GM18498 (cell line): ENCODE data around the gene TNFRSF25.
"Not testable (repeated sequence)": the region's sequence is repeated elsewhere in the genome, so short reads cannot be mapped to it uniquely, and the experiment has no call there.

Experiments used
- ATAC-seq: cut with Tn5 transposase; IDR thresholded peaks from one replicate; pipeline ENCODE4 v1.9.1; 2021; ENCODE audit warnings: mild to moderate bottlenecking, moderate library complexity; ENCODE audit not compliant: unreplicated experiment

The TNFRSF25 gene

DNA sequence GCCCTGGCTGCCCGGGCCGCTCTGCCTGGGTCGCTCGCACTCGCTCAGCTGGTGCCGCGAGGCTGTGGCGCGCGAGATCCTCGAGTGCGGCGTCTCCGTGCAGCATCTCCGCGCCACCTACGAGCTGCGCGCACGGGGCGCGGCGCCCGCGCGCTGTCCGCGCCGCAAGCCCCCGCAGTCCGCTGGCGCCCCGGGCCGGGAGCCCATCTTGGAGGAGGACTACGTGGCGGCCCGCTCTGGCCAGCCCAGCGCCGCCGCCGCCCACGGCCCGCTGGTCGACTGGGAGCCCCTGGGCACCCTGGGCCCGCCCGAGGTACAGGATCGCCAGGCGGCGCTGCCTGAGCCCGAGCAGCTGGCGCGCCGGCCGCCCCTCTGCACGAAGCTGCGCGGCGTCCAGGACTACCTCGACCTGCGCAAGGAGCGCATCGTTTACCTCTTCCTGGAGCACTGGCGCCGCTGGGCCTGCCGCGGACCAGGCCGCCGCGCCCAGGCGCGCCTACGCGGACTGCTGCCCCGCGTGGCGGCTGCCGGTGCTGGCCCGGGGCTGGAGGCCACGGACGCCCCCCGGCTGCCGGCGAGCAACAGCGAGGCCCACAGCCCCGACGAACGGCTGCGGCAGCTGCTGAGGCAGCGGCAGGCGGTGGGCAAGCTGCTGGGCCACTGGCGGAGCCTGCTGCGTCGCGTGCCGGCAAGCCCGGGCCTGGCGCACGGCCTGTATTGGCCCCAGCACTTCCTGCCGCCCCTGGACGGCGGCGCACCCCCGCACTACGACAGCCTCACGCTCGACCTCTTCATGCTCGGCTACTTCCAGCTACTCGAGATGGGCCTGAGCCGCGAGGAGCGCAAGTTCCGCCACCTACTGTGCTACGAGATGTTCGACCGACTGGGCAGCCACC is 10.9 kb downstream of the TNFRSF25 start:
- ATAC-seq = no peak

DNA sequence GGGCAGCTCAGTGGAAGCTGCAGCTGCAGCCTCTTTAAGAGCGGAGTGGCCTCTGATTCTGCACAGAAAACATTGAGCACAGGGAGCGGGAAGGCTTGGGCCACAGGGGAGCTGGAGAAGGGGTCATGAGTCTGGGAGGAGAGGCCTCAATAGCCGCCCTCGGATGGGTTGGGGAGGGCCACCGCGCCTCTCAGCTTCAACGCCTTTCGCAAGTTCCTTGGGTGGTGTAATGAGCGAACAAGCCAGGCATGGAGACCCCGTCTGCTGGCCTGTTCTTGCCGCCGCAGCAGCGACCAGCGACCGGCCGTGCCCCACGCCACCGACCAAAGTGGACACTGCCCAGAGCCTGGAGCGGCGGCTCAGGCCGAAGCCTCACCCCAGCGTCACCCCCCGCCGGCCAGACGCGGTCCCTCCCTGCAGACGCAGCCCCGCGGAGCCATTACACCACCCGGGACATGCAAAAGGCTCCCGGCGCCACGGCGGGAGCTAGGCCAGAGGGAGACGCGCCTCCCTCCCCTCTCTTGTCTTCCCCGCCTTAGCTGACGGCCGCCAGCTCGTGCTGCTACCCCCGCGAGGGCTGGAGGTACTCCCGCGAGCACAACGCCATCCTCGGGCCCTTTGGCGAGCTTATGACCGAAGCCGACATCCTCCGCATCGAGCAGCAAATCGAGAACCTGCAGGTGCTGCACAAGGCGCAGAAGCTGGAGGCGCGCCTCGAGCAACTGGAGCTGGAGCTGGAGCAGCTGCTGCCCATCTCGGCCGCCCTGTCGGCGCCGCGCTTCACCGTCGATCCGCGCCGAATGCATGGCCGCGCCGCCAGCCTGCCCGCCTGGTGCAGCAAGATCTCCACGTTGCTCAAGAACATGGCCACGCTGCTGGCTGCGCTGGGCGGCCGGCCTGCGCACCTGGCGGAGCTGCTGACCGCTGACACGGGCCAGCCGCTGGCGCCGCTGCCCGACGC is 11.8 kb downstream of the TNFRSF25 start:
- not testable (repeated sequence) for ATAC-seq

DNA sequence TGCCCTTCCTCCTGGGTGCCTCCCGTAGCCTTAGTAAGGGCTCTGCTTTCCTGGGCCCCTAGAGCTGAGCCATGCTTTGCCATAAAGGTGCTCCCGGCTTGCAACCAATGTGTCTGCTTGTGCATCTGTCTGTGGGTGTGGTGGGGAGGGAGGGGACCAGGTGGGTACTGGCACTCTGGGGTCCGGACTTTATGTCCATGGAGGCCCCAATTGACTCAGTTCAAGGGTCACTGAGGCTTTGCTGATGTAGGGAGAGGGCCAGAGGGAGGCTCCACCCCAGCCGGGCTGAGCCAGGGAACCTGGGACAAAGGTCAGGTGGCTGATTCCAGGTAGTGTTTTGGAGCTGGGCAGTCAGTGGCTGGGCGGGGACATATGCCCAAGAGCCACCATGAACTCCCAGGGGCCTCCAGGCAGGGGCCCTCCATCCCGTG is 15.0 kb downstream of the TNFRSF25 start:
- no peak for ATAC-seq

DNA sequence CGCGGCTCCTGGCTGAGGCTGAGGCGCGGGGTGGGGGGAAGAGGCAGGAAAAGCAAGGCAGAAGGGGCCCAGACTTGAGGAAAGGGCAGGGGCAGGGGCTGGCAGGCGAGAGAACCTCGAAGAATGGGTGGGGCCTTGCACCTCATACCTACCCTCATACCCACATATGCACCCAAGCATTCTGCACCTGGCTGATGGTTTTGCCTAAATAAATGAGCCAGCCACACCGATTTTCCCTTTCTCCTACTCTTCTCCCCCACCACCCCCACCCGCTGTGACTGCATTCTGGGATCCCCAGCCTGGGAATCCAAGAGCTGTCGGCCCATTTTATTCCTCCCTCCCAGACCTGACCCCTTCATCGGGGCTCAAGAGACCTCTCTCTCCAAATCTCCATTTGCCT is 15.5 kb downstream of the TNFRSF25 start:
- not testable (repeated sequence) for ATAC-seq

DNA sequence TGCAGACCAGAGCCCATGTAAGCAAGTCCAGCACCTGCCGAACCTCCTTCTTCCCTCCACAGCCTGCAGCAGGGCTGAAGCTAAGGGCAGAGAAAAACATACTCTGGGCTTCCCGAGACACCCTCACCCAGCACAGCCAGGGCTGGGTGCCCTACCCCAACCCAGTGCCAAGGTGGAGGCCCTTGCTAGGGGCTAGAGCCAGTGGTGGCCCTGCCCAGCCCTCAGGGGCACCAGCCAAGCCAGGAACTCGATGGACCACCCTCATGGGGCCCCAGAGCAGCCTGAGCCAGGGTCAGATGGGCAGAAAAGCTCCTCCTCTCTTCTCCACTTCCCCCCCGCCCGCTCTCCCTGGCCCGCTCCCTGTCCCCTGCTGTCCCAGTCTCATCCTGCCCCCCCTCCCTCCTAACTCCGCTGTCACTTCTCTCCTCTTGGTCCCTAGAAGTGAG is 15.9 kb downstream of the TNFRSF25 start:
- ATAC-seq = no peak

DNA sequence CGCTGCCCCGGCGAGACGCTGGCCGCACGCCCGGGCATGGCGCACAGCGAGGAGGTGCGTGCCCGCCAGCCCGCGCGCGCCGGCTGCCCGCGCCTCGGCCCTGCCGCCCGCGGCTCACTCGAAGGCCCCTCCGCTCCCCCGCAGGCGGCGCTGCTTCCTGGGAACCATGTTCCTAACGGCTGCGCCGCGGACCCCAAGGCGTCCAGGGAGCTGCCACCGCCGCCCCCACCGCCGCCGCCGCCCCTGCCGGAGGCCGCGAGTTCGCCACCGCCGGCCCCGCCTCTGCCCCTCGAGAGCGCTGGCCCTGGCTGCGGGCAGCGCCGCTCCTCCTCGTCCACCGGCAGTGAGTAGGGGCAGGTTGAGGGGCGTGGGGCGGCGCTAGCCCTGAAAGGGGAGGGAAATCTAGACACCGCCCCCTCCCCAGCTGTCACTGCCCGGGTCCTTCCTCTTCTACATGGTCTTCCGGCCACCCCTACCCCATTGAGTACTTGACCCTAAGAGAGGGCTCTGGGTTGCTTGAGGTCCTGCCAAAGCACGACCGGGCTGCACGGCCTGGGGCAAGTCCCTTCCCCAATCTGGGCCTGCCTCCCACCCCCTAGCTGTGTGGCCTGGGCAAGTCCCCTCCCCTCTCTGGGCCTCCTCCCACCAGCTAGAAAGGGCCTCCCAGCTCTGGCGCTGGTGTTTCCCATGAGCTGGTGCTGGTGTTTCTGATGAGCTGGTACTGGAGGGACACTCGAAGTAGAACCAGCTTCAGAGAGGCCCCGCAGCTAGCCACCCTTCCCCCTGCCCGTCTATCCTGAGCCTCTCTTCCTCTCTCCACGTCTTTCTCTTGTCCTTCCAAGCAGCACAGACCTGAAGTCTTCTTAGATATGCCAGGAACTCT is 17.0 kb downstream of the TNFRSF25 start:
- ATAC-seq = no peak

DNA sequence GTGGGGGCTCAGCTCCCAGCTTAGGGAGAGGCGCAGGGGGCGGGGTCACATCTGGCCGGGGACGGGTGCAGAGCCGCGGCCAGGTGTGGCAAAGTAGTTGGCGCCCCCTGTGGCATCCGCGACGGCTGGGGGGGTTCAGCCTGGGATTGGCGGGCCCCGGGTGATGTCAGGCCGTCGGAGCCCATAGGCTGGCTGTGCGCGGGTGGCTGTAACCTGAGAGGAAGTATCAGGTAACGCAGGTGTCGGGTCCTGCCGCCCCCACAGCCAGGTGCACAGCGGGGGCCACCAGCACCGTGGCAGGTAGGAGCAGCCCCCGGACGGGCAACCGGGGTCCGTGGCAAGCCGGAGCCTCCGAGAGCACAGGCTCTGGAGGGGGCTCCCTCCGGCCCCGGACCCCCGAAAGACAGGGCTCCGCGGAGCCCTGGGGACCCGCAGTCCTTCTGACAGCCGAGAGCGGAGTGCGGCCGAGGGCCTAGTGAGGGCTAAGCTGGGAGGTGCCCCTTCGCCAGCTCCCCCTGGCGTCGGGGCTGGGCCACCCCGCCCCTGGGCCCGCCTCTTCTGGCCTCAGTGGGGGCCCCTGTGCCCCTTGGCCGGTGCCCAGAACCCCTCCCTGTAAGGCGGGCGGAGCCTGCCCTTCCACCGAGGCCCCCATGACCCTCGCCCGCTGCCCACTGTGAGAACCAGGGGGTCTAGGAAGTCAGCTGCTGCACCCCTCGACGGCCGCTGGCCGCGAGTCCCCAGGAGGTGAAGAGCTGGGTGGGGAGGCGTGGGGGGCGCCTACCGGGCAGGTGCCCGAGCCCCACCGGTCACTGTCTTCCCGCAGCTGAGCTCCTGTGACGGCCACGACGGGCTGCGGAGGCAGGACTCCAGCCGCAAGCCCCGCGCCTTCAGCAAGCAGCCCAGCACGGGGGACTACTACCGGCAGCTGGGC is 17.9 kb downstream of the TNFRSF25 start:
- ATAC-seq = no peak

DNA sequence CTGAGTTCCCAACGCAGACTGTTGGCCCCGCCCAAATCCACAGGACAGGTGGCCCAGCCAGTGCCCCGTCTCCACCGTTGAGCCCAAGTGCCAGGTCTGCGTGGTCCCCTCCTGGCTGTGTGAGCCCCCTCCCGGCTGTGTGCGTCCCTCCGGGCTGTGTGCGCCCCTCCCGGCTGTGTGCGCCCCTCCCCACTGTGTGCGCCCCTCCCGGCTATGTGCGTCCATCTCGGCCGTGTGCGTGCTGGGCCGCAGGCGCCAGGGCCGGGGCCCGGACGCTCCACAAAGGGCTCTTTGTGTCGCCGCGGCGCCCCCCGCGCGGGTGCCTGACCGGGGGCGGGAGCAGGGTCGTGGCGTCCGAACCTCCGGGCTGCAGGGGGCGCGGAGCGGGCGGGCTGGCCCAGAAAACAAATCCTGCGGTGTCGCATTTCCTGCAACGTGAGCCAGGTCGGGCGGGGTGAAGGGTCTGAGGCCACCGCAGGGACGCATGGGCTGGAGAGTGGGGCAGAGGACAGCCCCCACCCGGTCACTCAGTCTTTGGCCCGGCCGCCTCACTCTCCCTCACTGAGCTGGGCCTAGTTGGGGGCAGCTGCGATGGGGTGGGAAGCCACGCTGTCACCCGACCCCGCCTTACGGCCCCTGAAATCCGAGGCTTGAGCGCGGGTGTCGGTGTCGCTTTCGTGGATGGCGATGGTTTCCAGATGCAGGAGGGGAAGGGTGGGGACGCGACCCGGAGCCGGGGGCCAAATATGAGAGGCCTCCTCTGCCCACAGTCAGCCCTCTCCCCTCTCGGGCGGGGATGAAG is 18.8 kb downstream of the TNFRSF25 start:
- ATAC-seq = no peak

DNA sequence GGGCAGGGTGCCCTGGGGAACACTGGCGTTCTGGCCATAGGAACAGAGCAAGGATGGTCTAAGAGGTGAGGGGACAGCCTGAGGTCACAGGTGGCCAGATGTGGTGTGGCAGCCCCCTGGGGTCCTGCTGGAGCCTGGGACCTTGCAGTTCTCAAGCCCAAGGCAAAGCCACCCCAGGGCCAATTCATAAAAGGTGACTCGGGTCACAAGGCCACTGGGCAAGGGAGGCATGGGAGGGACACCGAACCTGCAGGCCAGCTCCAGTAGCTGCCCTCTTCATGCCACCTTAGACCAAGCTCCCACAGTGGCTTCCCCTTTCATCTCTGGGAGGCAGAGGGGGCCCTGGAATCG is 19.3 kb downstream of the TNFRSF25 start:
- no peak for ATAC-seq

DNA sequence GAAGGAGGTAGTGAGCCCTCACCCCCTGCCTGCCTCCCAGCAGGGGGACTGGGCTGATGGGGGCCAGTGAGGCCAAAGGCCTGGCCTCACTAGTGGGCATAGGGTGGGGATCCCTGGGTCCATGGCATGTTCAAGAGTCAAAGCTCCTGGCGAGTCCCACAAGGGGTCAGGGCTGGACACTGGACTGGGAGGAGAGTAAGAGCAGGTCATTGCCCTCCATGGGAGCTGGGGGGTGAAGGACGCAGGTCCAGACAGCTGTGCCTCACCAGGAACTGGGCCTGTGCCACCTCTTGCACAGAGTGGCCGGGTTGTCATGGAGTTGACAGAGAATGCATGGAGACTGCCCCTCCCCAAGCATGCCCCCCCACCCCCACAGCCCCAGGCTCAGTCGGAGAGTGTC is 20.0 kb downstream of the TNFRSF25 start:
- ATAC-seq = not testable (repeated sequence)

DNA sequence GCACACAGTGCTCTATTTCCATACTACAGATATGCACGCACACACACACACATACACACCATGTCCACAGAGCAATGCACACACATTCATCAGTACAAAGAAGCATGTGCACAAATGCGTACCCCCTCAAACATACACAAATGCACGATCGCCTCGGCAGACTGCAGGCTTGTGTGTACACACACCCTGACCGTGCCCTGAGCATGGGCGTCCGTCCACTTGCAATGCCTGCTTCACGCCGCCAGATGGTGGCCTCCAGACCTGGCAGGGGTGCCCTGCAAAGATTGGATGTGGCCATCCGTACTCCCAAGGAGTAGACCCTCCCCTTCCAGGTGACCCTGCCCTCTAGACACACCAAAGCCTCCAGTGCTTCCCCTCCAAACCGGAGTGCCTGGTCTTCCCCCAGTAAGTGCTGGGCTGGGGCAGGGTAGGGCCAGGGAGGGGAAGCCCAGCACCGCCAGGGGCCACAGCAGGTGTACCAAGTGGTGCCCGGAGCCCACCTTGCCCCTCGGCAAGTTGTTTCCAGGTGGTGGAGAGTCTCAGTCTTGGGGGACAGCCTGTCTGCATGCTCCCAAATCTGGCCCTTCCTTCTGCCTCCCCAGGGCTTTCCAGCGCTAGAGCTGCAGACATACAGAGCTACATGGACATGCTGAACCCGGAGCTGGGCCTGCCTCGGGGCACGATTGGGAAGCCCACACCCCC is 20.8 kb downstream of the TNFRSF25 start:
- no peak for ATAC-seq

DNA sequence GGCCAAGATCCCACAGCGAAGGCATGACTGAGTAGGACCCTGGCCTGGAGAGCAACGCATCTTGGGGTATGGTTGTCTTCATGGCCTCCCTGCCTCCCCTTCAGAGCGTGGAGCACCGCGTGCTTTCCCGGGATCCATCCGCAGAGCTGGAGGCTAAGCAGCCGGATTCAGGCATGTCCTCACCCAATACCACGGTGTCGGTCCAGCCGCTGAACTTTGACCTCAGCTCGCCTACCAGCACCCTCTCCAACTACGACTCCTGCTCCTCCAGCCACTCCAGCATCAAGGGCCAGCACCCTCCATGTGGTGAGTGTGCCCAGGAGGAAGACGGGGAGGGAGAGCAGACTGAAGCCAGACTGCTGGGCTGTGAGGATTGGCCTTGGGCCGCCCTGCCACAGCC is 21.6 kb downstream of the TNFRSF25 start:
- ATAC-seq = no peak

DNA sequence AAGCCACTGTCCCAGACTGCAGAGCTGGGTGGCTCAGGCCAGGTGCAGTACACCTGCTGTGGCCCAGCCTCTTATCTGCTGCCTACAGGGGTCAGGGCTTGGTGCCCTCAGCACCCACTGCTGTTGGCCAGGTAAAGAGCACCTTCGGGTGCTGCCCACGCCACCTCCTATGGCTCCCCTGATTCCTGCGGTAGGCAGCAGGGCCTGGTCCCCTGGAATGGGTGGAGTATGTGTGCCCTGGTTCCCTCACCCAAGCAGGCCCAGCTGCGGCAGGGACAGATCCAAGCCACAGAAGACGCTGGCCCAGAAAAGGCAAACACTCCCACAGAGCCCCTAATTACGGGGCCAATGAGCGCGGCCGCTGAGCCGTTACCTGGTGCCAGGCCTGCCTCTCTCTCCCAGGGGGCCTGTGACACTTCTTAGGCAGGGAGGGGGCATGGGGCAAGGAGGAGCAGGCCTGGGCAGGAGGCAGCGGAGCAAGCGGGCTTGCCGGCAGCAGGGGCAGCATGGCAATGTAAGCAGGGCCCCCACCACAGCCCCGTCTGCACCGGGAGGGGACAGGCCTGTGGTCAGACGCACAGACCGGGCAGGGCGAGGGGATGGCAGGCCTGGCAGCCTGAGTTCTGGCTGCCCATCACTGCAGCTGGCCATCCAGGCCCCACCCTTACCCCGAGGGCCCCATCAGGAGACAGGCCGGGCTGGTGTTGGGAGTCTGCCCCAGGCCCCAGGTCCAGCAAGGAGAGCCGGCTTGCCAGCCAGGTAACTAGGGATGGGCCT is 22.4 kb downstream of the TNFRSF25 start:
- ATAC-seq = no peak

DNA sequence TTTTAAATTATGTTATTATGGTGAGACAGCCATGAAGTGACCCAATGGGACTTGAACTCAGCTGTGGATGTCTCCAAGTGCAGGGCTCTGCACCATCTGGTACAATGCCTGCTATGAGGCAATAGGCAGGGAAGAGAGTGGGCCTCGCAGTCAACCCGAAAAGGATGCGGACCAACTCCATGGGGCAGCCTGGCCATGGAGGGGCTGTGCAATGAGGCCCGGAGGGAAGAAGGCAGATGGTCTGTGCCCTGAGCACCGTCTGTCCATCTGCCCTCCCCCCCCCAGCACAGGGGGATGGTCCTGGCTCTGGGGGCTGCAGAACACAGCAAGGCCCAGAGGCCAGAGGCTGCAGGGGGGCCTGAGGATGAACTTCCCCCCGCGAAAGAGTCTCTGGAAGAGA is 24.4 kb downstream of the TNFRSF25 start:
- no peak for ATAC-seq

DNA sequence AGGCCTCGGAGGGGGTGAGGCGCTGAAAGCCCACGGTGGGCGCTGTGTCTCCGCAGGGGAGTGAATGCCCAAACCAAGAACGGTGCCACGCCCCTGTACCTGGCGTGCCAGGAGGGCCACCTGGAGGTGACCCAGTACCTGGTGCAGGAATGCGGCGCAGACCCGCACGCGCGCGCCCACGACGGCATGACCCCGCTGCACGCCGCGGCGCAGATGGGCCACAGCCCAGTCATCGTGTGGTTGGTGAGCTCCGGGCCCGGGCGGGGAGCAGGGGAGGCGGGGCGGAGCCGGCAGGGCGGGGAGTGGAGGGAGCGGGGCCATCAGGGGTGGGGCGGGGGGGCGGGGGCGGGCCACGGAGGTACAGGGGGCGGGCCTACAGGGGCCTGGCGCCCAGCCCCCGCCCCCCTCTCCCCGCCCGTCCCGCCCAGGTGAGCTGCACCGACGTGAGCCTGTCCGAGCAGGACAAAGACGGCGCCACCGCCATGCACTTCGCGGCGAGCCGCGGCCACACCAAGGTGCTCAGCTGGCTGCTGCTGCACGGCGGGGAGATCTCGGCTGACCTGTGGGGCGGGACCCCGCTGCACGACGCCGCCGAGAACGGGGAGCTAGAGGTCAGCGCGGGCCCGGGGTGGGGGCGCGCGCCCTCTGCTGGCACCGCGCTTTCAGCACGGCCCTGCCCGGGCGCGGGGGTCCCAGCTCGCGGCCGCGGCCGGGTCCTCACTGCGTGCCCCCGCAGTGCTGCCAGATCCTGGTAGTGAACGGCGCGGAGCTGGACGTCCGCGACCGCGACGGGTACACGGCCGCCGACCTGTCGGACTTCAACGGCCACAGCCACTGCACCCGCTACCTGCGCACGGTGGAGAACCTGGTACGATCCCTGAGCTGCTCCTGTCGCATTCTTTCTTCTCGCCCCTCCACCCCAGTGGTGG is 25.5 kb downstream of the TNFRSF25 start:
- peak; percentile 52 for ATAC-seq

DNA sequence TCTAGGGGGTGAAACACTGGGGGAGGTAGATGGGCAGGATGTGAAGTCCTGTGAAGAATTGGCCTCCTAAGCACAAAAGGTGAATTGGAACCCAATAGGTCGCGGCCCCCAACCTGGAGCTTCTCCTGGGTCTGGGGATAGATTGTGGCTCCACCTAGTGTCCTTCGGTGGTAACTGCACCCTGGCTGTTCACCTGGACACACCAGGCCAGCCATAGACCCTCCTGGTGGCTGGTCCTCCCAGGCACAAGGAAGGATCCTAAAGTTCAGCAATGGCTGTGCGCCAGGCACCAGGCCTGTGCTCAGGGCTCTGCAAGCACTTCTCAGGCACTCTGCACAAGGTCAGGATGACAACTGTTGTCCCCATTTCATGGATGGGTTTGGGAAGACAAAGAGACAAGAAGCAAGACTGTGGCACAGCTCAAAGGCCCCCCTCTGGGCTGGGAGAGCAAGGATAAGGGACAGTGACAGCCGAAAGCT is 27.9 kb downstream of the TNFRSF25 start:
- ATAC-seq = no peak
